Neural cell (in vitro differentiated cells): ENCODE measurements around the gene C22orf42.
"Not testable (repeated sequence)": the region's sequence is repeated elsewhere in the genome, so short reads cannot be mapped to it uniquely, and the experiment has no call there.

Source experiments
- CTCF ChIP-seq: fragments of 450-650 bp; IDR thresholded peaks from 2 replicates; pipeline ENCODE4 v1.5.1; 2014; ENCODE audit warnings: antibody characterized with exemption, mild to moderate bottlenecking, moderate library complexity; ENCODE audit not compliant: poor library complexity, severe bottlenecking
- EP300 ChIP-seq: fragments of 450-650 bp; conservative IDR thresholded peaks from 2 replicates; pipeline ENCODE4 v1.6.1; 2014; ENCODE audit warnings: antibody characterized with exemption, mild to moderate bottlenecking, moderate library complexity; ENCODE audit not compliant: poor library complexity, severe bottlenecking
- EZH2 ChIP-seq: fragments of 200-600, 300-800 bp; shearing (Covaris generic), sonication (generic); IDR thresholded peaks from 2 replicates; pipeline ENCODE4 v1.6.1; 2014; ENCODE audit warnings: antibody characterized with exemption, low read length, borderline replicate concordance, mild to moderate bottlenecking; ENCODE audit not compliant: insufficient read depth, poor library complexity, severe bottlenecking
- MXI1 ChIP-seq: fragments of 450-650 bp; conservative IDR thresholded peaks from 2 replicates; pipeline ENCODE4 v1.6.1; 2014; ENCODE audit warnings: antibody characterized with exemption, mild to moderate bottlenecking; ENCODE audit not compliant: poor library complexity, severe bottlenecking
- POLR2AphosphoS5 ChIP-seq: IDR thresholded peaks from 2 replicates; pipeline ENCODE4 v1.6.1; 2012
- RAD21 ChIP-seq: fragments of 450-650 bp; conservative IDR thresholded peaks from 2 replicates; pipeline ENCODE4 v1.6.1; 2014; ENCODE audit warnings: antibody characterized with exemption, mild to moderate bottlenecking, moderate library complexity
- REST ChIP-seq: IDR thresholded peaks from 2 replicates; pipeline ENCODE4 v1.6.1; 2012; ENCODE audit warnings: borderline replicate concordance
- TAF1 ChIP-seq: IDR thresholded peaks from 2 replicates; pipeline ENCODE4 v1.6.1; 2012; ENCODE audit warnings: low read depth

GRCh38 chr22:32160411-32160810, 1.3 kb upstream of the C22orf42 start:
- TF ChIP-seq CTCF, REST, POLR2AphosphoS5, EZH2, MXI1, RAD21, EP300, TAF1: not testable (repeated sequence)
